SW480 (cell line): ENCODE data around the gene NDUFA3.

Experiments used
- DNase-seq: peaks from one replicate; pipeline ENCODE4 v3.0.0-alpha.2; 2016; ENCODE audit warnings: low spot score

NDUFA3 gene

DNA sequence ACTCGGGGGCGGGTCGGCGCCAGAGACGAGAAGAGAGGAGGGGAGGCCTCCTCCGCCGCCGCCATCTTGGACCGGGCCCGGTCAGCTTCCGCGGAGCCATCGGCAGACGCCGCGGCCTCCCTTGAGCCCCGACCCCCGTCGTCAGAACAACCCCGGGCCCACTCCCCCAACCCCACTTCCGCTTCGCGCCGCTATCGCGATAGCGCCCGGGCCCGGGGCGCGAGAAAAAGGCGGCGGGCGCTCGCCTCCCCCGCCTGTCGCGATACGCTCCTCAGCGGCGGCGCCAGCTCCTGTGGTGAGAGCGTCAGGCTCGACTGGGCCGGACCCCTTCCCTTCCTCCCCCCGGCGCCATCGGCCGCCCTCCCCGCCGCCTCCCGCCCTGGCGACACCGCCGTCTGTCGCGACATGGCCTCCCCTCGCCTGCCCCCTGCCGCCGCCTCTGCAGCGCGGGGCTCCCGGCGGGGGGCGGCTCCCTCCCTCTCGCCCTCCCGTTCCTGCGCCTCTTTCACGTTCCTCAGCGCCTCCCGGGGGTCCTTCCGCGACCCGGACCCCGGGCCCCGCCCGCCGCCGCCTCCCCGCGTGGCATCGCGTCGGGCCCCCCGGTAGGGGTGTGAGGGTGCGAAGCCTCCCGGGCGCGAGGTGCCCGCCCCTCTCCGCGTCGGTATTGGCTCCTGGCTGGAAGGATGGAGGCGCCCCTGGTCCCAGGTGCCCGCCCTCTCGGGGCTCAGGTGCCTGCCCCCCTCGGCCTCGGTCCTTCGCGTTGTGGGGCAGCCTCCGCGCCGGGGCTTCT lies 35.2 kb downstream of the NDUFA3 start, which contains the start of gene CNOT3:
CNOT3 (plus strand) TSS at position 64 of the 790 bp plus-strand sequence. CDS start 5,217 bp downstream, outside the sequence.
- DNase-seq, result no peak

DNA sequence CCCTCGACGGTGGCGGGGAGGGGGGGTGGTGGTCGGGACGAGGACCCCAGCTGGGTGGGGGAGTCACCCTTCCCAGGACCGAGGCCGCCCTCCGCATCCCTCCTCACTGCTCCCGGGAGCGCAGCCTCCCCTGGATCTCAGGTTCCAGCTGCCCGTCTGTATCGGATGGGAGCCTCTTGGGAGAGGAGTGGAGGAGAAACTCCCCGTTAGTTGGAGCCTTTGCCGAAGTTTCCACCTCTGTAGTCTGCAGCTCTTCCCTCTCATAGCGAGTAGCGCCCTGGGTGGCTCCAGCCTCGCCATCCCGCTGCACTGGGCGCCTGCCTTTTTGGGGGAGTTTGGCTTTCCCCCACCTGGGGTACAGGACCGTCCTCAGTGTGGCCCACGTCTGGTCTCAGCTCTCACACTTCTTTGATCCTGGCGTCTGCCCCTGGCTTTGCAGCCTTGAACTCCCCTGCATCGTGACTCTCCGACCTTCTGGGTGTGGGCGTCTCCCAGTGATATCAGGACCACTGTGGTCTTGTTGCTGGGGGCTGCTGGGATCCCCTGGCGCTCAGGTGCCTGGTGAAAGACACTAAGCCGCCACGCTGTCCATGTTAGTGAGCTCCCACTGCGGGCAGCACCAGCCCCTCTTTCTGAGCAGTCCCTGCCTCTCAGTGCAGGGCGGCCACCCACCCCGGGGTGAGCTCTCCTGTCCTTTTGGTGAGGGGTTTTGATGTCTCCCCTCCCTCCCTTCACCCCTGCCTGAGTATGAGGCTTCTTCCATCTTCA lies 36.0 kb downstream of the NDUFA3 start:
- DNase-seq, result no peak

DNA sequence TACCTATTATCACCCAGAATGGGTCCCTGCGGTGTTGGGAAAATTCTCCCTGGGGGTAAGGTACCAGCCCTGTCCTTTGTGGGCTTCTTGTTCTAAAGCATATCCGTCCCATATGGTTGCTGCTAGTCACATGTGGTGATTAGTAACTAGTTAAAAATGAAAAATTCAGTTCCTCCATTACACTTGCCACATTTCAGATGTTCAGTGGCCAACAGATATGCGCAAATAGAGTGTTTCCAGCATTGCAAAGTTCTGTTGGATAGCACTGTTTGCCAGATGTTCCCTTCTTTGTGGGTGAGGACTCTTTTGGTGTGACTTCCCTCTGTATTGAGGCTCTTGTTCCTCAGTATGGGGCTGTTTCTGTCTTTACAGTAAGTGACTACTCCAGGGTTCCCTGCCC lies 38.7 kb downstream of the NDUFA3 start:
- no peak for DNase-seq

DNA sequence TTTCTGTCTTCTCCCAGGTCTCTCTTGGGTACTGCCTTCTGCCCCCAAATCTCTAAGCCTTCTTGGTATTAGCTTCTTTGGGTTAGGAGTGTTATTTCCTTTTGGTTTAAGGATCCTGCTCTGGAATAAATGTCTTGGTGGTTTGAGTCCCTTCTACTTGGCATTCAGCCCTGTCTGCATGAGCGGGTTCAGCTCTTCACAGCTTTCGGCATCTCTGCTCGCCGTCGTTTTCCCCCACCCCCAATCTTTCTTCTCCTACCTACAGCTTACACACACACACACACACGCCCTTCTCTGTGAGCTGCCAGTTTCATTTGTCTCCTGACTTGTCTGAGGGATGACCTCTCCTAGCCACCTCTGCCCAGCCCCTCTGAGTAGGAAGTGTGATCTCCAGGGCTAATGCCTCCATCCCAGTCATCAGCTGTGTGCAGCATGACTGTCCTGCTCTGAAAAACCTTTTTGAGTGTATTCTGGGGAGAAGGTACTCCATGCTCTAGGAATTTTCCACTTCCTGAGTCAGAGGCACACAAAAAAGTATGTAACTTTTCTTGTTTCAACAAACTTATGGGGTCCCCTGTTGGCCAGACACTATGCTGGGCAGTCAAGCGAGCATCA lies 39.6 kb downstream of the NDUFA3 start:
- DNase-seq, result no peak

DNA sequence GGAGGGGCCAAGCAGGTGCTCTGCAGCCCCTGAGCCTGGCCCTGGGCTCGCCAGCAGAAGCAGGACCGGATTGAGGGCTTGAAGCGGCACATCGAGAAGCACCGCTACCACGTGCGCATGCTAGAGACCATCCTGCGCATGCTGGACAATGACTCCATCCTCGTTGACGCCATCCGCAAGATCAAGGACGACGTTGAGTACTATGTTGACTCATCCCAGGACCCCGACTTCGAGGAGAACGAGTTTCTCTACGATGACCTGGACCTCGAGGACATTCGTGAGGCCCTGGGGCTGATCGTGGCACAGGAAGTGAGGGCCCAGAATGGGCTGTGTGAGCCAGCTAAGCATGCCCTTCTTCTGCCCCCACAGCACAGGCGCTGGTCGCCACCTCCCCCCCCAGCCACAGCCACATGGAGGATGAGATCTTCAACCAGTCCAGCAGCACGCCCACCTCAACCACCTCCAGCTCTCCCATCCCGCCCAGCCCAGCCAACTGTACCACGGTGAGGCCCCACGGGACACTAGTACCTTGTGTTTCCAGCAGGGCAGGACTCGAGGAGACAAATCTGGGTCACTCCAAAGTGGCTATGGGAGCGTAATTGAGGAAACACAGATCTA lies 43.0 kb downstream of the NDUFA3 start:
- DNase-seq, result no peak

DNA sequence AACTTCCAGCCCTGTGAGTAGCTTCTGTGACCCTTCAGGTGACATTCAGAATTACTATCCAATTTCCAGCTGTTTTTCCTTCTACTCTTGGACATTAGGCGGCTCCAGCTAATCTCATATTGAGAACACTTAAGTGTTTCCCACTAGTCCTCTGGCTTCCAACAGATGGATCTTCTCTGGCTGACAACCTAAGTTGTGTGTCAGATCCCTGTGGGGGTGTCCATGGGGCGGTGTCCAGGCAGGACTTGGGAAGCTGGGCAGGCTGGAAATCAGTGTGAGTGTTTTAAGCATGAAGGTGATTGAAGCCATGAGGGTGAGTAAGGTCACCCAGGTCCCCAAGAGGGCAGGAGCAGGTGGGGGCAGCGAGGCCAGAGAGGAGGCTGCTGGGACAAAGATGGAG lies 45.0 kb downstream of the NDUFA3 start:
- no peak for DNase-seq

DNA sequence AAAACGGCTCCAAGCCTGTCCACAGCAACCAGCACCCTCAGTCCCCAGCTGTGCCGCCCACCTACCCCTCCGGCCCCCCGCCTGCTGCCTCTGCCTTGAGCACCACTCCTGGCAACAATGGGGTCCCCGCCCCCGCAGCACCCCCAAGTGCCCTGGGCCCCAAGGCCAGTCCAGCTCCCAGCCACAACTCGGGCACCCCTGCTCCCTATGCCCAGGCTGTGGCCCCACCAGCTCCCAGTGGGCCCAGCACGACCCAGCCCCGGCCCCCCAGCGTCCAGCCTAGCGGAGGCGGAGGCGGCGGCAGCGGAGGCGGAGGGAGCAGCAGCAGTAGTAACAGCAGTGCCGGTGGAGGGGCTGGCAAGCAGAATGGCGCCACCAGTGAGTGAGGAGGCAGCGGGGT lies 45.5 kb downstream of the NDUFA3 start:
- DNase-seq, result no peak

DNA sequence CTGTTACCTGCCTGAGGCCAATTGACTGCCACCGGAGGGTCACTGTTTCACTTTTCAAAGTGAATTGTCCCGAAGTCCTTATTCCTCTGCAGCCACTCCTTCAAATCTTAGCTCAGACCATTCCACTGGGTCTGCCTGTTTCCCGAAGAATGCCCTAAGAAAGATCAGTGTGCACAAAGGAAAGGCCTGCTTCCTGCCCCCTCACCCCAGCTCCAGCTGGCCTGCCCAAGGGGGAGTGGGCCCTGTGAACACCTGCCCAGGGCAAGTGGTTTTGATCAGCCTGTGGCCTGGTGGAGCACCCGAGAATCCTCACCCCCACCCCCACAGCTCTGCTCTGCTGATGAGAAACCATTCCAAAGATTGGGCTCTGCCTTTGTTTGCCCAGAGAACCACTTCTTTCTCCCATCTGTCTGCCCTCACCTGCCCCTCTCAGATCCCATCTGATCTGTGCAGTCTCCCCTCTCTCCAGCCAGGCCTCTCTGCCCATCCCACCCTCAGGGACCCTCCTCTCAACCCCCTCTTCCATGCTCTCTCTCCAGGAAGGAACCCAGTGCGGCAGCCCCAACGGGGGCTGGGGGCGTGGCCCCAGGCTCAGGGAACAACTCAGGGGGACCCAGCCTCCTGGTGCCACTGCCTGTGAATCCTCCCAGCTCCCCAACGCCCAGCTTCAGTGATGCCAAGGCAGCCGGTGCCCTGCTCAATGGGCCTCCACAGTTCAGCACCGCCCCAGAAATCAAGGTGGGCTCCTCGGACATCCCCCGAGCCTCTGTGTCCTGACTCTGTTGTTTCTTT lies 46.6 kb downstream of the NDUFA3 start:
- no peak for DNase-seq

DNA sequence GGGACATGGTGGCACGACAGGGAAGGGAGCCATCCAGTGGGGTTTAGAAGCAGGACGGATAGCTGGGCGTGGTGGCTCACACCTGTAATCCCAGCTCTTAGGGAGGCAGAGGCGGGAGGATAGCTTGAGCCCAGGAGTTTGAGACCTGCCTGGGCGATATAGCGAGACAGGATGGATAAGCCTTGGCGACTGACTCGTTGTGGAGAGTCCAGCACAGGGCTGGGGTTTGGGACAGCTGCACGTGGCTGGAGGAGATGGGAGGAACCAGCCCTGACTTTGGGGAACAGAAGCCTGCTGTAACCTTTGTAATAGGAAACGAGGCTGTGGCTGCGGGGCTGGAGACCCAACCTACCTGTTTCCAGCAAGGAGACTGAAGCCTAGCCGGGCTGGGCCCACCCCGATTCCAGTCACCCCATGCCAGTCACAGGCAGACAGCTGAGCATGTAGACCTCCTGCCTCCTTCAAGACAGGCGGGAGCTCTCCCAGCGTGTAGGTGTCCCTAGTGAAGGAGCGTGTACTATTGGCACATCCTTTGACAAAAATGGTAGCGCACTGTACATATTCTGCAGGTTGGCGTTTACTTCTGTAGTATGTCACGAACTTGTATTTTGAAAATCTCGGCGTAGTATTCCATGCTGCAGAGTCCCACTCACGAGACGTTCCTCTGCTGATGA lies 48.8 kb downstream of the NDUFA3 start:
- DNase-seq, result no peak

DNA sequence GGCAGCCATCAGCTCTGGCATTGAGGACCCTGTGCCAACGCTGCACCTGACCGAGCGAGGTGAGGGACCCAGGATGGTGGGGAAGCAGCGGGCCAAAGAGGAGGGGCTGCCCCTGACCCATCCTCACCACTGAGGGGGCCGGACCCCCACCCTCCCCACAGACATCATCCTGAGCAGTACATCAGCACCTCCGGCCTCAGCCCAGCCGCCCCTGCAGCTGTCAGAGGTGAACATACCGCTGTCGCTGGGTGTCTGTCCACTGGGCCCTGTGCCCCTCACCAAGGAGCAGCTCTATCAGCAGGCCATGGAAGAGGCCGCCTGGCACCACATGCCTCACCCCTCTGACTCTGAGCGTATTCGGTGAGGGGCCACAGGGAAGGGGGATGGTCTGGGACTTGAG lies 49.6 kb downstream of the NDUFA3 start:
- no peak for DNase-seq

DNA sequence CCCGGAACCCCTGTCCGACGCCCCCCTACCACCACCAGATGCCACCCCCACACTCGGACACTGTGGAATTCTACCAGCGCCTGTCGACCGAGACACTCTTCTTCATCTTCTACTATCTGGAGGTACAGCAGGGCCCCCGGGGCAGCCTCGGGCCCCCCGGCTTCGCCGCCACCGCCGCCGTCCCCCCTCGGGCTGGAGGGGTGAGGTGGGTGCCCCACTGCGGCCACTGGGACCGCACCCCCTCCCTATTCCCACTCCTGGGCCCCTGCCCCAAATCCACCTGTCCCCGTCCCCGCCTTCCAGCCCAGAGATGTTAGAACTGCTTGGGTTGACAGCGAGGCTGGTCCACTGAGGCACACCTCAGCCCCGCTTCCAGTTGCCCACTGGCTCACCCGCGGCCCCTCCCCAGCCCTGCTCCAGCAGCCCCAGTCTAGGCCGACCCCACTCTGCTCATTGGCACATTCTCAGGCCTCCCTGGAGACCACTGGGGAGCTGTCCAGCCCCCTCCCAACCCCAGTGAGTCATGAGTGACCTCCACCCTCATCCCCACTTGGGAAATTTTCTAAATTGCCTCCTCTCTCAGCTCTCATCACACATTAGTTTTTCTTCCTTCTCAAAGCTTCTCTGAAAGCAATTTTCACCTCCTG lies 50.3 kb downstream of the NDUFA3 start:
- DNase-seq, result no peak

DNA sequence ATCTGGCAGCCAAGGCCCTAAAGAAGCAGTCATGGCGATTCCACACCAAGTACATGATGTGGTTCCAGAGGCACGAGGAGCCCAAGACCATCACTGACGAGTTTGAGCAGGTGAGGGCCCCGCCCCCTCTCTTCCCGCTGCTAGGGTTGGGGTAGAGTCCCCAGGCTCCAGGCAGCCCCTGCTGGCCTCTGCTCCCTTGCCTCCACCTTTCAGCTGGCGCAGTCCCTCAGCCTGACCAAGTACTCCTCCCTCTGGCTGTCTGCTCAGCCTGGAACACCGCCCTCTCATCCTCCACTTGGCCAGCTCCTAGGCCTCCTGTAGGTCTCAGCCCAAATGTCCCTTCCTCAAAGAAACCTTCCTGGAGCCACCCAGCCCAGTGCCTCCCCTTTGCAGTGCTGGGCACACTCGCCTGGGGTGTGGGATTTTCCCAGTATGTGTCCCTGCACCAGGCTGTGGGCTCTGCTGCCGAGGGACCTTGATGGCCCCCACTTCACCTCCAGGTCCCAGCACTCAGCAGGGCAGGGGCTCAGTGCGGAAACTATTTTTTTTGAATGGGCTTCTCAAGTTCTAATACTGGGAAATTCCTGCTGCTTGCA lies 51.2 kb downstream of the NDUFA3 start:
- no peak for DNase-seq

DNA sequence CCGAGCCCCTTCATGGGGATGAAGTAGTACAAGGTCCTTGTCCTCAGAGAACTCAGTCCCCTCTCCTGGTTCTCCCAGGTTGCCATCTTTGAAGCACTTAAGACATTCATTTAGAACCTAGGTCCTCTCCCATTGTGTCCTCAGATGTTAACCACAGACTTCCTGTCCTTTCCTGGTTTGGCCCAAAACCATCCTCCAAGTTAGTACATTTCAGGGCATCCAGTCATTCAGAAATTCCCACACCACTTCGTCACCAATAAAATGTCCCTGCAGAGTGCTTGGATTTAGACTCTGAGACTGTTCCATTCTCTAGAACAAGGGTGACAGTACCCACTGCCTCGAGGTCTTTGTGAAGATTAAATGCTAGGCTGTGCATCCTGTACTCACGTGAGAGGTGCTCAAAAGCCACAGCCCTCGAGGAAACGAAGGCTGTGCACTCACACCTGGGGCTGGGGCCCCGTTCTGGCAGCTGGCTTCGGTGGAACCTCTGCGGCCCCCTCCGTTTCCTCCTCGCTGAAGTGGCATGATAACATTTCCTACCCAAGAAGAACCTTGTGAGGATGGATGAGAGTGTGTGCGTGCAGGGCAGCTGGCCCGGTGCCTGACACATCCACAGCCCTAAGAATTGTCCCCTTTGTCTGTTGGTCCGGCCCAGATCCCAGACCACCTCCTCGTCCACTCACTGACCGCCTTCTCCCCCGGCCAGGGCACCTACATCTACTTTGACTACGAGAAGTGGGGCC lies 52.1 kb downstream of the NDUFA3 start:
- no peak for DNase-seq

DNA sequence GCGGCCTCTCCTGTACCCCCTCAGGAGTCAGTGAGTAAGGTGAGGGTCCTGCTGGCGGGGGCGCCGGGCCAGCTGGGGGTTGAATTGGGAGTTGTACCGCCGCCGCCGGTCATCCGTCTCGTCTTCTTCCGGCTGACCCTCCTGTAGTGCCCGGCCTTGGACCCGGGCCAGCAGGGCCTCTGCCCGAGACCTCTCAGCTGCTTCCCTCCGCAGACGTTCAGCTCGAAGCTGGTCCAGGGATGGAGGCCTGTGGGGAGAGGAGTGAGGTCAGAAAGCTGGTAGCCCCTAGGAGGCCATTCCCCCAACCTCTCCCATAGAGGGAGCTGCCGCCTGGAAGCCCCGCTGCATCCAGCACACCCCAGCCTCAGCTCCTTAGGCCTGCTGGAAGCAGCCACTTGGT lies 53.0 kb downstream of the NDUFA3 start:
- DNase-seq, result no peak

DNA sequence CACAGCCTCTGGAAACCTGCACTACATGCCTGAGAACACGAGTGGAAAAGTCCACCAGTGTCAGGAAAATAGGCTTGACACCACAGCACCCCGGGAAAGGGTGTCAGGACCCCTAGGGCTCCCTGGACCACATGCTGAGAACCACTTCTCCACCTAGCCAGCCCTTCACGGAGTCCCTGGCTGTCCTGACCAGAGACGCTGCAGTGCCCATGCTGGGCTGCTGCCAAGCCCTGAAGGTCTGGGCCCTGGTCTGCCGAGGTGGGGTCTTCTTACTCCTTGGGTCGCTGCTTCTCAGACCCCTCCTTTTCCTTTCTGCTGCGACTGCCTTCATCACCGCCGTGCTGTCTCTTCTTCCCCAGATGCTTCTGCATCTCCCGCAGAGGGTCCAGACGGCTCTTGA lies 53.8 kb downstream of the NDUFA3 start:
- DNase-seq, result no peak

DNA sequence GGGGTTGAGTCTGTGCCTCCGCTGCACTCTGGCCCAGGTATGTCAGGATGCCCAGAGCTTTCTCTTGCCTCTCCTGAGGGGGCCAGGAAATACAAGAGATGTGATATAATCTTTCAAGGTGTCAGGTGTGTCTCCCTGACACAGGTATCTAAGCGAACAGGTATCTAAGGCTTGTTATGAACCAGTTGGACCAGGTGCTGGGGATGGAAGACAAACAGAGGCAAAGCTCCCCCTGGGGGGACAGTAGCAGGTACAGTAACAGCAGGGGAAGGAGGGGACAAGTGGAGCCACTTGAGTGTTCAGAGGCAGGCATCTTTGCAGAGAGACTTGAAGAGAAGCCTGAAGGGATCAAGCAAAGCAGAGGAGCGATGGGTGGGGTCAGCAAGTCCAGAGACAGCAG lies 54.3 kb downstream of the NDUFA3 start:
- no peak for DNase-seq
